CD4-positive, alpha-beta T cell treated with Interleukin-15 for 1 hour (primary cell): ENCODE data around the gene CCDC117.
"Not testable (repeated sequence)": the region's sequence is repeated elsewhere in the genome, so short reads cannot be mapped to it uniquely, and the experiment has no call there.

Experiments used
- DNase-seq: peaks from one replicate; pipeline ENCODE4 v3.0.0-alpha.2; 2020

CCDC117 gene

DNA sequence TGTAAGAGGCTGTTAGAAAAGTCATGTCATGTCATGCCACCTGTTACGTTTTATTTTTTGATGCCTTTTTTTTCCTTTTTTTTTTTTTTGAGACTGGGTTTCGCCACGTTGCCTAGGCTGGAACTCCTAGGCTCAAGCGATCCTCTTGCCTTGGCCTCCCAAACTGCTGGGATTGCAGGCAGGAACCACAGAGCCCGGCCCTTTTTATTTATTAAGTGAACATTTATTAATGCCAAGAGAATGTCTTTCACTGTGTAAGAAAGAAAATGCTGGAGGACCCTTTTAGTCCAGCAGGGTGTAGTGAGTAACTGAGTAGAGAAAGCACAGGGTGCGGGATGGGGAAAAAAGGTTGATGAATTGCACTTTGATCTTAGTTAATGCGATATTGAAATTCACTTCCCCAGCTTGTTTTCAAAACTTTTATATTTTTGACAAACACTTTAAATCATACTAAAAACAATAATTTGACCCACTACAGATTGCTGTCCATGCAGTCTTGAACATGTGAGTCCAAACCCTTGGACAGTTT lies 30.2 kb downstream of the CCDC117 start:
- no peak for DNase-seq

GRCh38 chr22:28805426-28805825 lies 32.9 kb downstream of the CCDC117 start:
- DNase-seq: not testable (repeated sequence)

DNA sequence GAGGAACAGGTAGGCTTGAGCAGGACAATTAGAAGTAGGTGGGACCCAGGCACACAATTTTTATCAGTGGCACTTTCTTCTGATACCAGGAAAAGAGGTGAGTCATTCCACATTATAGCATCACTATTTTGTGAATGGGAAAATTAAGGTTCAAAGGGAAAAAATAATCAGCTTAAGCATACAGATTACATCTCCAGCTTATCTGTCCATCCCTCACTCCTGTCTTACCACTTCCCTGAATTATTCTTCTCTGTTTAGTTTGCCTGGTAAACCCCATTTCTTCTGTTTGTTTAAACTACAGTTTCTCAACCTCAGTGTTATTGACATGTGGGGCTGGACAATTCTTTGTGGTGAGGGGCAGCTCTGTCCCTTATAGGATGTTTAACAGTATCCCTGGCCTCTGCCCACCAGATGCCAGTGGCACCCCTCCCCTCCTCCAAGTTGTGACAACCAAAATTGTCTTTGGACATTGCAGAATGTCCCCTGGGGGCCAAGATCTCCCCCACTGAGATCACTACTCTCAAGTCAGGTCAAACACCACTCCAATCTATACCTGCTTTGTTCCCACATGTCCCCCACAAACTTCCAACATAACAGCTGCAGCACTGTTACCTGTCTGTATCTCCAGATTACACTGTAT lies 36.3 kb downstream of the CCDC117 start:
- DNase-seq: no peak

DNA sequence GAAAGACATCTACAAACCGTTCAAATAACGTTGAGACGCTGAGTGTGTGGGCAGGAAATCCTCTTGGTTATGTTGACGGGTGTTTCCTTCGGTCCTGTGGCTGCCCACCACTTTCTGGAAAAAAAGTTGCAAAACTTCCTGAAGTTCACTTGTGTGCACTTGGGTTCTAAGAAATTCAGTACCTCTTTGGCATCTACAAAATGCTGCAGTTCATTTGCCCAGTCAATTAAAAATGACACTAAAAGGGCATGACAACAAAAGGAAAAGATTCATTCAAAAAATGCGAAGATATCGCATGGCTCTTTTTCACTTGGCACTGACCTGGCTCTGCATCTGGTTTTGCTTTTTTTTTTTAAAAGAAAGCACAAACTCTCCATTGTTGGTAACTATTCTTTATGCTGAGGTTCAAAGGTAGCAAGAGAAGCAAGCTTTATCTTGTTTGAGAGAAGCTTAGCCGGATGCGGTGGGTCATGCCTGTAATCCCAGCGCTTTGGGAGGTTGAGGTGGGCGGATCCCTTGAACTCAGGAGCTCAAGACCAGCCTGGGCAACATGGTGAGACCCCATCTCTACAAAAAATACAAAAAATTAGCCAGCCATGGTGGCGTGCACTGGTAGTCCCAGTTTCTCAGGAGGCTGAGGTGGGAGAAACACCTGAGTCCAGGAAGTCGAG lies 38.5 kb downstream of the CCDC117 start:
- peak; percentile 46 for DNase-seq

- DNase-seq: no peak
Measured at GRCh38 chr22:28812516-28812915, 40.0 kb downstream of the CCDC117 start.

GRCh38 chr22:28813772-28814518 lies 41.5 kb downstream of the CCDC117 start:
- no peak for DNase-seq

DNA sequence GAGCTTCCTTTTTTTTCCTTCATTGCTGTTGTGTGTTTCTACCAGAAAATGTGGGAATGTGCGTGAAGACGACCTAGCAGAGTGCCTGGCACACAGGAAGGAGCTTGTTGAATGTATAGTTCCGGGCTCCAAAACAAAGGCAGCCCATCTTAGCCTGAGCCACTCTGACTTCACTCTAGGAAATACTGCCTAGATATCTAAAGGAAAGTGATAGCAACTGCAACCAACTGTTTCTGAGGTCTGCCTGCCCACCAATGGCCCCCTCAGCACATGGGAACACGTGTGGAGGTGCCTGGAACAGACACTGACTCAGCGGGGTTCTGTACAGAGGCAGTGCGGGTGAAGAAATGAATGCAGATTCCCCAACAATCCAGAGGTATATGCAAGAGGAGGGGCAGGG lies 42.6 kb downstream of the CCDC117 start:
- no peak for DNase-seq

- DNase-seq: no peak
Measured at GRCh38 chr22:28815729-28816128, 43.2 kb downstream of the CCDC117 start.

GRCh38 chr22:28817064-28817463 lies 44.6 kb downstream of the CCDC117 start:
- no peak for DNase-seq

DNA sequence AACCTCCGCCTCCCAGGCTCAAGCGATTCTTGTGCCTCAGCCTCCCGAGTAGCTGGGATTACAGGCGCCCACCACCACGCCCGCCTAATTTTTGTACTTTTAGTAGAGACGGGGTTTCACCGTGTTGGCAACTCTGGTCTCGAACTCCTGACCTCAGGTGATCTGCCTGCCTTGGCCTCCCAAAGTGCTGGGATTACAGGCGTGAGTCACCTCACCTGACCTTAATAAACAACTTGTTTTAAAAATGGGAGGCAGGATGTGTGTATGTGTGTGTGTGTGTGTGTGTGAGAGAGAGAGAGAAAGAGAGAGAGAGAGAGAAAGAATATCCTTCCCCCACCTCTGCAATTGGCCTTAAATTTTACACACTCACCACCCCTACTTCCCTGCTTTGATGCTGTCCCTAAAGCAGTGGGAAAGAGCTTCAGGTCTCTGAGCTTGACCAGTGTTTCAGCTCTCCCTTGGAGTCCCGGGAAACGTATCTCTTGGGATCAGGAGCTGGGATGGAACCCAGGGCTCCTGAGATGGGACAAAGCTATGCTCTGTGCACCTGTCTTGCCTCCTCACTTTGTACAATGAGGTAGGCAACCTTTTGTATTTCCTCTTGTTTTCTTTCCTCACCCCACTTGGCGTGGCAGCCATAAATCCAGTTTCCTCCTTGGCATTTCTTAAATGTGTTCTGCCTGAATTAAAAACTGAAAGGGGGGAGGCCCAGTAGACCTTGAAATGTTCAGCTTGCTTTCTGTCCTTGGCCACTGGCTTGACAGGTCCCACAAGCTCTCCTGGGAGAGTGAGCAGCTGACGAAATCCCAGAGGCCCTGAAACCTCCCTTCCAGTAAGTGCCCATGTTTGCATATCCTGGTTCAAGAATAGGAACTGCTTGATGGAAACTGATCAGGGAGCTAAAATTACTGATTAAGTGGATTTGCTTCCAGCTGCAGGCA lies 45.7 kb downstream of the CCDC117 start:
- no peak for DNase-seq

DNA sequence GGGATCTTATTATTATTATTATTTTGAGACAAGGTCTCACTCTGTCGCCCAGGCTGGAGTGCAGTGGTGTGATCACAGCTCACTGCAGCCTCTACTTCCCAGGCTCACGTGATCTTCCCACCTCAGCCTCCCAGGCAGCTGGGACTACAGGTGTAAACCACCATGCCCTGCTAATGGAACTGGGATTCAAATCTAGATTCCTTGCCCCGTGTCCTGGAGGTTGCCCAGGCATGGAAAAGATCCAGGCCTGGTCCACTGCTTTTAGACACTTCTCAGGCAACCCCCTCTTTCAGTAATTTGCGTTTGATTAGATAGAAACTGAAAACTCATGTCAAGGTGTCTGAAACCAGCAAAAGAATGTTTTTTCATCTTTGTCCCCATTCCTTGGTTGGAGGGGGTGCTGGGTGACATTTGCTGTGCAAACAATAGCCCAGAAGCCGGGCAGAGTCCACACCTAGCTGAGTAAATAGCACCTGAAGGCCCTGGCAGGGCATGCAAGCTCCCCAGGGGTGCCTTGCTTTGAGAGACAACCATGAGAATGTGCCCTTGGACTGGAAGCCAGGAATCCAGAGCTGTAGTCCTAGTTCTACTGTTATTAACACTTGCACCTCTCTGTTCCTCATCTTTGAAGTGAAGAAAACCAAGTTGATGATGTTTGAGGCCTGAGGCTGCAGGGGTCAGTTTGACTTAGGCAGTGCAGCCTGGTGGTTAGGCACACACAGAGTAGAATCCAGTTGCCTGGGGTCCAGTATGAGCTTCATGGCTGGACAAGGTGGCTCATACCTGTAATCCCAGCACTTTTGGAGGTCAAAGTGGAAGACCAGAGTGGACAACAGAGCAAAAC lies 47.0 kb downstream of the CCDC117 start:
- no peak for DNase-seq

DNA sequence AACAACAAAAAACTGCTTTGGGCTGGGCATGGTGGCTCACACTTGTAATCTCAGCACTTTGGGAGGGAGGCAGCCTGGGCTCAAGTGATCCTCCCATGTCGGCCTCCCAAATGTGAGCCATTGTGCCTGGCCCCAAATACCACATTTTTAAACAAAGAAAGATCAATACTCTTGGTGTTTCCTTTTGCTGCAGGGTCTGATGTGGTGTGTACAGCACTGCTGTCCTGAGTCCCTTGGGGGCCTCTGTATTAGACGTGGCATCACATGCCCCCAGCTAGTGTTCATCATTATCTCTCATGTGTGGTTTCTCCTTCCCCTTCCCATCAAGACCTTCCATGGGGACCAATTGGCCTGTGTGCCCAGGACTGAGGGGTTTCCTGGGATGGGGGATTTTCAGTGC lies 48.4 kb downstream of the CCDC117 start:
- no peak for DNase-seq

DNA sequence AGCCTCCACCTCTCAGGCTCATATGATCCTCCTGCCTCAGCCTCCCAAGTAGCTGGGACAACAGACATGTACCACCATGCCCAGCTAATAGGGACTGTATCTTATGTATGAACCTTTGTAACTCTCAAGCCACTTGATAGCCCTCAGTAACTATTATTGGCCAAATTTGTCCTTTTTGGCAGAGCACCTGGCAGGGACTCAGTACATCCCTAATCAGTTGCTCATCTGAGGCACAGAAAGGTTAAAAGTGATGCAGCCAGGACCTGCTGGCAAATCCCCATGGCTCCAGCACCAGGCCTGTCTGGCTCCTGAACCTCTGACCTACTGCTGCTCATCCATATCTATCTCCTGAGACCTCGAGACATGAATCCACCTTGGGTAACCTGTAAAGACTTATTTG lies 49.0 kb downstream of the CCDC117 start:
- DNase-seq: no peak

- peak; percentile 27 for DNase-seq
Measured at GRCh38 chr22:28822930-28823551, 50.5 kb downstream of the CCDC117 start.

GRCh38 chr22:28824455-28824854 lies 52.0 kb downstream of the CCDC117 start:
- DNase-seq: not testable (repeated sequence)

DNA sequence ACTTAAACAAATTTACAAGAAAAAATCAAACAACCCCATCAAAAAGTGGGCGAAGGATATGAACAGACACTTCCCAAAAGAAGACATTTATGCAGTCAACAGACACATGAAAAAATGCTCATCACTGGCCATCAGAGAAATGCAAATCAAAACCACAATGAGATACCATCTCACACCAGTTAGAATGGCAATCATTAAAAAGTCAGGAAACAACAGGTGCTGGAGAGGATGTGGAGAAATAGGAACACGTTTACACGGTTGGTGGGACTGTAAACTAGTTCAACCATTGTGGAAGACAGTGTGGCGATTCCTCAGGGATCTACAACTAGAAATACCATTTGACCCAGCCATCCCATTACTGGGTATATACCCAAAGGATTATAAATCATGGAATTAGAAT lies 53.9 kb downstream of the CCDC117 start:
- not testable (repeated sequence) for DNase-seq

DNA sequence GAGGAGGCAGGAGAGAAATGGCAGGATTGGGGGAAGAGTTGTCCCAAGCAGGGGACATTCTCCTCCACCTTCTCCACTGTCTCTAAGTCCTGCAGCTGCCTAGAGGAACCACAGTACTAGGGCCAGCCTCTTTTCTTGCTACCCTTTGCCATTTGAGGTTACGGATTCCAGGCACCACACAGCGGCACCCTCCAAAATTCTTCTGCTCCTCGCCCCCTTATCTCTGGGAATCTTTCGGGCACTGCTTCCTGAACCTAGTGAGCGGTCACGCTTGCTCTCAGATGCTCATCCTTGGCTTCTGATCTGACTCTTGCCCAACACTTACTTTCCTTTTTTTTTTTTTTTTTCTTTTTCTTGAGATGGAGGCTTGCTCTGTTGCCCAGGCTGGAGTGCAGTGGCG lies 54.4 kb downstream of the CCDC117 start:
- DNase-seq: no peak

GRCh38 chr22:28829358-28830181 lies 57.1 kb downstream of the CCDC117 start:
- DNase-seq: peak; percentile 77

DNA sequence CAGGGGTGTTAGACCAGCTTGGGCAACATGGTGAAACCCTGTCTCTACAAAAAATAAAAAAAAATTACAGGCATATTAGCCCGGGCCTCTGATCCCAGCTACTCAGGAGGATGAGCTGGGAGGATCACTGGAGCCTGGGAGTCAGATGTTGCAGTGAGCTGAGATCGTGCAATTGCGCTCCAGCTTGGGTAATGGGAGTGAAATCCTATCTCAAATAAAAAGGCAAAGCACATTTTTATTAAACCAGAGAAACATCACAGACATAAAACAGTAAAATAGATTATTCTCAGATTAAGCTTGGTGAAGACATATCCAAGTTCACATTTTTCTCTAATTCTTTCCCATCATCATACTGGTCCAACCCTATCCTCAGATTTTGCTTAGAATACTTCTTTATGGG lies 57.9 kb downstream of the CCDC117 start:
- no peak for DNase-seq
